Measurements from ENCODE around the gene TNS3. TPM values are rescaled to one million over a fixed set of nuclear protein-coding genes. Genes with fewer than 3 reads are reported as not detected.

The TNS3 gene
- total and polyA plus RNA-seq, 10 of the 15 experiments (the other 5 are each of a cell fraction or from before 2014, with no cell fraction given), result 0.27 to 2.7 (median 0.79) TPM

DNA sequence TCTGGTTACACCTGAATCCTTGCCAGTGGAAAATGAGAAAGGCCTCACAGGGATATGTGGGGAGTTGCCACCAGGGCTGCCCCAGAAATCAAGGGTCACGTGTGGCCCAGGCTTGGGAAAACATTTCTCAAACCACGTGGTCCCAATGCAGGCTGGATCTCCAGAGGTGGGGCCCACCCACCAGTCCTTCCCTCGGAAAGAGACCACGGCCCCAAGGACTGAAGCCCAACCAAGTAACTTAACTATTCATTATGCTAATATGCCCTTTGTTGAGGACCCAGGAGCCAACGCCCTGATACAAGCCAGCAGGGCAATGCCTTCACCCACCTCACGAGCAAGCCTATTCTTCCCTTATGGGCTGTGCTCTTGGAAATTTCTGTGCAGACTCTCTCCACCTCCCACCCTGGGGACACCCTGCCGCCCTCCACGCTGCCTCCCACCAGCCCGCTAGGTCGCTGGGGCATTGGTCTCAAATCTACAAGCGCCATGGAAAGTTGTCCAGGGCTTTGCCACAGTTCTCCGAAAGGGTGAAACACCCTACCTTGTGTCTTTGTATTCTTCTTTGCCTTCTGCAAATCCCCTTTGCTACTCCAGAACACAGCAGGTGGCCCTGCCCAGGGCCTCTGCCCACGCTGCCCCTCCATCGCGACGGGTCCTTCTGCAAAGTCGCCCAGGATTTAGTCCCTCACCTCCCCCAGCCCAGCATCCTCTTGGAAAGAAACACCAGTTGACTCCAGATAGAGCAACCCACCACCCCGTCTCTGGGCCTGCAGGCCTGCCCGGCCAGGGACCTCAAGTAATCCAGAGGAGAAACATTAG, 8.8 kb downstream of the TNS3 start:
- ChIA-PET SMC1A (ENCODE audit: uncharacterized antibody, unreplicated experiment) (no interaction called here), RAD21 (ENCODE audit: unreplicated experiment) (no interaction called here), CTCF (no interaction called here), POLR2A (no interaction called here)
- peaks cover 0 to 2% of the 10 kb centered on the region in 2 experiments; a peak in 2 of 4 replicates for H3K27me3 ChIP-seq (replicated peaks in 1 of 2; ENCODE audit: control insufficient read depth in 2 of 2, insufficient read depth in 2 of 2, low read length in 1 of 2)
- no peak overlapping the region for H3K9ac ChIP-seq (ENCODE audit: control insufficient read depth, insufficient read depth, low read length)
- H3K79me2 ChIP-seq (ENCODE audit: control insufficient read depth, insufficient read depth, low read length), result no peaks in the 10 kb centered on the region
- FAIRE-seq (no peak), ATAC-seq (no peak), DNase-seq (ENCODE audit: low read depth, low spot score) (no peak)
- BruUV-seq (replicated peaks), result no TSS peak
- peaks cover 32% of the 10 kb centered on the region for H3K4me1 ChIP-seq (ENCODE audit: control insufficient read depth, insufficient read depth, low read length)
- WGBS (ENCODE audit: insufficient coverage, insufficient replicate concordance, low lambda C conversion rate, missing lambda C conversion rate), result 67% methylated on average over 19 of the region's 19 CpGs
- no peak overlapping the region for H3K4me3 ChIP-seq
- no peaks in the 10 kb centered on the region for H4K20me1 ChIP-seq (ENCODE audit: control insufficient read depth, insufficient read depth)
- in situ Hi-C loops (cut with MboI), result no loop called here
- intact Hi-C loops (cut with micrococcal nuclease; ENCODE audit: unreplicated experiment), result no loop called here
- no peaks in the 10 kb centered on the region for H3K9me3 ChIP-seq (replicated peaks; ENCODE audit: control insufficient read depth, insufficient read depth, low read length)
- H3K36me3 ChIP-seq (ENCODE audit: control insufficient read depth in 2 of 2, insufficient read depth in 2 of 2, low read length in 1 of 2), result no peaks in the 10 kb centered on the region
- H3K27ac ChIP-seq (ENCODE audit: control insufficient read depth, insufficient read depth), result no peak overlapping the region
- H2AFZ ChIP-seq (ENCODE audit: control insufficient read depth, low read depth, low read length), result no peak overlapping the region
- no peak overlapping the region for H3K4me2 ChIP-seq (ENCODE audit: control insufficient read depth, insufficient read depth)
- TF ChIP-seq, protein P1, sequence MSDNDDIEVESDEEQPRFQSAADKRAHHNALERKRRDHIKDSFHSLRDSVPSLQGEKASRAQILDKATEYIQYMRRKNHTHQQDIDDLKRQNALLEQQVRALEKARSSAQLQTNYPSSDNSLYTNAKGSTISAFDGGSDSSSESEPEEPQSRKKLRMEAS (IDR thresholded peaks at IDR 0.05; ENCODE audit: low read depth, low read length), result no peak
- TF ChIP-seq CEBPZ (IDR thresholded peaks at IDR 0.05; ENCODE audit: low read depth, low read length), result no peak
- no peak for TF ChIP-seq ZBTB33 (IDR thresholded peaks at IDR 0.05)
- TF ChIP-seq E2F8 (IDR thresholded peaks at IDR 0.05; ENCODE audit: low read depth, partially characterized antibody), result no peak
- TF ChIP-seq E4F1 (IDR thresholded peaks at IDR 0.05; ENCODE audit: borderline replicate concordance, partially characterized antibody), result no peak
- TF ChIP-seq SIX5 (IDR thresholded peaks at IDR 0.05; ENCODE audit: low read depth, low read length, severe bottlenecking), result no peak
- TF ChIP-seq IRF5 (IDR thresholded peaks at IDR 0.05; ENCODE audit: borderline replicate concordance), result no peak
- TF ChIP-seq NFYB (IDR thresholded peaks at IDR 0.05; ENCODE audit: insufficient read depth, low read depth, low read length), result no peak

Data from GM12878 (cell line).